Measurements from ENCODE around the gene KRT75. TPM values are rescaled to one million over a fixed set of nuclear protein-coding genes. Genes with fewer than 3 reads are reported as not detected.

Gene KRT75
- total RNA-seq, 1 experiment from 2014 or later: not detected

DNA sequence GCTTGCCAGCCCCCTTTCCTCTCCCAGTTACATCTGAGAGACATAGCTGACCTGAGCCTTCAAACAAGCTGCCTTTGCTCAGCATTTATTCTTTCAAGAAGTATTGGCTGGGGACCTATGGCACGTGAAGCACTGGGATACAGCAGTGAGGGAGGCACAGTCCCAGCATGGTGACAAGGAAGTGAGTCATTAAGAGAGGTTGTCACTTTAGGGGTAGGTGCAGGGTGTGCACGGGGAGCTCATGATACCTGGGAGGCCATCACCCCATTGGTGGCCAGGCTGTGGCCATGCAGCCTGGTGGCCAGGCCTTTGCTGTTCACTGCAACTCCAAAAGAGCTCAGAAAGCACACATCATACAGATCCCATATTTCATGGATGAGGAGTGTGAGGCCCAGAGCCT, 5.7 kb upstream of the KRT75 start:
- H3K4me1 Mint-ChIP-seq: peaks cover 23% of the 10 kb centered on the region
- CTCF ChIA-PET: interaction anchor here (1.9 kb wide), 1 partner anchor 44 kb away, joined by 6 read pairs; no protein-coding TSS in a partner anchor
- no peaks in the 10 kb centered on the region for H3K9me3 Mint-ChIP-seq
- no peak for DNase-seq (ENCODE audit: low spot score)
- TF ChIP-seq ESRRA (CRISPR knock-in tag; IDR thresholded peaks at IDR 0.05; ENCODE audit: borderline replicate concordance): no peak
- no peak for TF ChIP-seq MYBL2 (CRISPR knock-in tag; IDR thresholded peaks at IDR 0.05)
- TF ChIP-seq, protein P1, sequence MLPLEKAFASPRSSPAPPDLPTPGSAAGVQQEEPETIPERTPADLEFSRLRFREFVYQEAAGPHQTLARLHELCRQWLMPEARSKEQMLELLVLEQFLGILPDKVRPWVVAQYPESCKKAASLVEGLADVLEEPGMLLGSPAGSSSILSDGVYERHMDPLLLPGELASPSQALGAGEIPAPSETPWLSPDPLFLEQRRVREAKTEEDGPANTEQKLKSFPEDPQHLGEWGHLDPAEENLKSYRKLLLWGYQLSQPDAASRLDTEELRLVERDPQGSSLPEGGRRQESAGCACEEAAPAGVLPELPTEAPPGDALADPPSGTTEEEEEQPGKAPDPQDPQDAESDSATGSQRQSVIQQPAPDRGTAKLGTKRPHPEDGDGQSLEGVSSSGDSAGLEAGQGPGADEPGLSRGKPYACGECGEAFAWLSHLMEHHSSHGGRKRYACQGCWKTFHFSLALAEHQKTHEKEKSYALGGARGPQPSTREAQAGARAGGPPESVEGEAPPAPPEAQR (CRISPR knock-in tag; IDR thresholded peaks at IDR 0.05): no peak
- TF ChIP-seq SMAD4 (CRISPR knock-in tag; IDR thresholded peaks at IDR 0.05): no peak
- TF ChIP-seq, protein P2, sequence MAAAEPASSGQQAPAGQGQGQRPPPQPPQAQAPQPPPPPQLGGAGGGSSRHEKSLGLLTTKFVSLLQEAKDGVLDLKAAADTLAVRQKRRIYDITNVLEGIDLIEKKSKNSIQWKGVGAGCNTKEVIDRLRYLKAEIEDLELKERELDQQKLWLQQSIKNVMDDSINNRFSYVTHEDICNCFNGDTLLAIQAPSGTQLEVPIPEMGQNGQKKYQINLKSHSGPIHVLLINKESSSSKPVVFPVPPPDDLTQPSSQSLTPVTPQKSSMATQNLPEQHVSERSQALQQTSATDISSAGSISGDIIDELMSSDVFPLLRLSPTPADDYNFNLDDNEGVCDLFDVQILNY (CRISPR knock-in tag; IDR thresholded peaks at IDR 0.05): no peak
- TF ChIP-seq GTF2I (CRISPR knock-in tag; conservative IDR thresholded peaks at IDR 0.05): no peak
- TF ChIP-seq, protein P3, sequence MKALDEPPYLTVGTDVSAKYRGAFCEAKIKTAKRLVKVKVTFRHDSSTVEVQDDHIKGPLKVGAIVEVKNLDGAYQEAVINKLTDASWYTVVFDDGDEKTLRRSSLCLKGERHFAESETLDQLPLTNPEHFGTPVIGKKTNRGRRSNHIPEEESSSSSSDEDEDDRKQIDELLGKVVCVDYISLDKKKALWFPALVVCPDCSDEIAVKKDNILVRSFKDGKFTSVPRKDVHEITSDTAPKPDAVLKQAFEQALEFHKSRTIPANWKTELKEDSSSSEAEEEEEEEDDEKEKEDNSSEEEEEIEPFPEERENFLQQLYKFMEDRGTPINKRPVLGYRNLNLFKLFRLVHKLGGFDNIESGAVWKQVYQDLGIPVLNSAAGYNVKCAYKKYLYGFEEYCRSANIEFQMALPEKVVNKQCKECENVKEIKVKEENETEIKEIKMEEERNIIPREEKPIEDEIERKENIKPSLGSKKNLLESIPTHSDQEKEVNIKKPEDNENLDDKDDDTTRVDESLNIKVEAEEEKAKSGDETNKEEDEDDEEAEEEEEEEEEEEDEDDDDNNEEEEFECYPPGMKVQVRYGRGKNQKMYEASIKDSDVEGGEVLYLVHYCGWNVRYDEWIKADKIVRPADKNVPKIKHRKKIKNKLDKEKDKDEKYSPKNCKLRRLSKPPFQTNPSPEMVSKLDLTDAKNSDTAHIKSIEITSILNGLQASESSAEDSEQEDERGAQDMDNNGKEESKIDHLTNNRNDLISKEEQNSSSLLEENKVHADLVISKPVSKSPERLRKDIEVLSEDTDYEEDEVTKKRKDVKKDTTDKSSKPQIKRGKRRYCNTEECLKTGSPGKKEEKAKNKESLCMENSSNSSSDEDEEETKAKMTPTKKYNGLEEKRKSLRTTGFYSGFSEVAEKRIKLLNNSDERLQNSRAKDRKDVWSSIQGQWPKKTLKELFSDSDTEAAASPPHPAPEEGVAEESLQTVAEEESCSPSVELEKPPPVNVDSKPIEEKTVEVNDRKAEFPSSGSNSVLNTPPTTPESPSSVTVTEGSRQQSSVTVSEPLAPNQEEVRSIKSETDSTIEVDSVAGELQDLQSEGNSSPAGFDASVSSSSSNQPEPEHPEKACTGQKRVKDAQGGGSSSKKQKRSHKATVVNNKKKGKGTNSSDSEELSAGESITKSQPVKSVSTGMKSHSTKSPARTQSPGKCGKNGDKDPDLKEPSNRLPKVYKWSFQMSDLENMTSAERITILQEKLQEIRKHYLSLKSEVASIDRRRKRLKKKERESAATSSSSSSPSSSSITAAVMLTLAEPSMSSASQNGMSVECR (CRISPR knock-in tag; IDR thresholded peaks at IDR 0.05; ENCODE audit: borderline replicate concordance): no peak
- TF ChIP-seq ELF4 (CRISPR knock-in tag; IDR thresholded peaks at IDR 0.05; ENCODE audit: low read depth): no peak
- ATAC-seq: no peak
- no peak overlapping the region for H3K27ac Mint-ChIP-seq
- POLR2A ChIA-PET: no interaction called here
- H3K27me3 Mint-ChIP-seq (ENCODE audit: low read depth): no peaks in the 10 kb centered on the region
- H3K4me3 Mint-ChIP-seq: no peak overlapping the region
- H3K36me3 Mint-ChIP-seq: no peaks in the 10 kb centered on the region

DNA sequence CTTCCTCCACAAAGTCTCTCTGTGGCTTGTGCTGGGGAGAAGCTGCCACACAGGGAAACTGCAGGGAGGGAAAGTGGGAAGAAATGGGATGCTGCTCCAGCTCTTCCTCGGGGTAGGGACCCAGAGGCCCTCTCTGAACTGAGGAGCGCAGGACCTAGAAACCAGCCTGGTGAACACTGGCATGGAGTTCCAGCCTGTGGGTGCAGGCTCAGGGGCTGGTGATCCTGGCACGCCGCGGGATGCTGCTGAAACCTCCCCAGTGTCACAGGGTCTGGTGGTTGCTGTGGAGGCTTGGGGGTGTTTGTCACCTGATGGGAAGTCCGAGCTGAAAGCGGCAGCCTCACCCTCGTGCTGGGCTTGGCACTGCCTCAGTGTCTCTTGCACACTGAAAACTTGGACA, 5.2 kb upstream of the KRT75 start:
- no peak overlapping the region for H3K4me3 Mint-ChIP-seq
- POLR2A ChIA-PET: no interaction called here
- DNase-seq (ENCODE audit: low spot score): no peak
- CTCF ChIA-PET: interaction anchor here (1.9 kb wide), 1 partner anchor 43 kb away, joined by 6 read pairs; no protein-coding TSS in a partner anchor
- peaks cover 27% of the 10 kb centered on the region for H3K4me1 Mint-ChIP-seq
- no peaks in the 10 kb centered on the region for H3K27me3 Mint-ChIP-seq (ENCODE audit: low read depth)
- no peaks in the 10 kb centered on the region for H3K36me3 Mint-ChIP-seq
- H3K27ac Mint-ChIP-seq: no peak overlapping the region
- no peaks in the 10 kb centered on the region for H3K9me3 Mint-ChIP-seq
- no peak for ATAC-seq
- TF ChIP-seq, protein P3 (CRISPR knock-in tag; IDR thresholded peaks at IDR 0.05; ENCODE audit: borderline replicate concordance): no peak
- TF ChIP-seq, protein P4, sequence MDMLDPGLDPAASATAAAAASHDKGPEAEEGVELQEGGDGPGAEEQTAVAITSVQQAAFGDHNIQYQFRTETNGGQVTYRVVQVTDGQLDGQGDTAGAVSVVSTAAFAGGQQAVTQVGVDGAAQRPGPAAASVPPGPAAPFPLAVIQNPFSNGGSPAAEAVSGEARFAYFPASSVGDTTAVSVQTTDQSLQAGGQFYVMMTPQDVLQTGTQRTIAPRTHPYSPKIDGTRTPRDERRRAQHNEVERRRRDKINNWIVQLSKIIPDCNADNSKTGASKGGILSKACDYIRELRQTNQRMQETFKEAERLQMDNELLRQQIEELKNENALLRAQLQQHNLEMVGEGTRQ (CRISPR knock-in tag; IDR thresholded peaks at IDR 0.05): no peak
- TF ChIP-seq, protein P5, sequence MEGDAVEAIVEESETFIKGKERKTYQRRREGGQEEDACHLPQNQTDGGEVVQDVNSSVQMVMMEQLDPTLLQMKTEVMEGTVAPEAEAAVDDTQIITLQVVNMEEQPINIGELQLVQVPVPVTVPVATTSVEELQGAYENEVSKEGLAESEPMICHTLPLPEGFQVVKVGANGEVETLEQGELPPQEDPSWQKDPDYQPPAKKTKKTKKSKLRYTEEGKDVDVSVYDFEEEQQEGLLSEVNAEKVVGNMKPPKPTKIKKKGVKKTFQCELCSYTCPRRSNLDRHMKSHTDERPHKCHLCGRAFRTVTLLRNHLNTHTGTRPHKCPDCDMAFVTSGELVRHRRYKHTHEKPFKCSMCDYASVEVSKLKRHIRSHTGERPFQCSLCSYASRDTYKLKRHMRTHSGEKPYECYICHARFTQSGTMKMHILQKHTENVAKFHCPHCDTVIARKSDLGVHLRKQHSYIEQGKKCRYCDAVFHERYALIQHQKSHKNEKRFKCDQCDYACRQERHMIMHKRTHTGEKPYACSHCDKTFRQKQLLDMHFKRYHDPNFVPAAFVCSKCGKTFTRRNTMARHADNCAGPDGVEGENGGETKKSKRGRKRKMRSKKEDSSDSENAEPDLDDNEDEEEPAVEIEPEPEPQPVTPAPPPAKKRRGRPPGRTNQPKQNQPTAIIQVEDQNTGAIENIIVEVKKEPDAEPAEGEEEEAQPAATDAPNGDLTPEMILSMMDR (IDR thresholded peaks at IDR 0.05): no peak
- TF ChIP-seq JUN (CRISPR knock-in tag; IDR thresholded peaks at IDR 0.05) (no peak), NFATC4 (CRISPR knock-in tag; IDR thresholded peaks at IDR 0.05) (no peak), RELA (CRISPR knock-in tag; IDR thresholded peaks at IDR 0.05; ENCODE audit: borderline replicate concordance) (no peak), ZNF416 (CRISPR knock-in tag; IDR thresholded peaks at IDR 0.05) (no peak)
- TF ChIP-seq, protein P6, sequence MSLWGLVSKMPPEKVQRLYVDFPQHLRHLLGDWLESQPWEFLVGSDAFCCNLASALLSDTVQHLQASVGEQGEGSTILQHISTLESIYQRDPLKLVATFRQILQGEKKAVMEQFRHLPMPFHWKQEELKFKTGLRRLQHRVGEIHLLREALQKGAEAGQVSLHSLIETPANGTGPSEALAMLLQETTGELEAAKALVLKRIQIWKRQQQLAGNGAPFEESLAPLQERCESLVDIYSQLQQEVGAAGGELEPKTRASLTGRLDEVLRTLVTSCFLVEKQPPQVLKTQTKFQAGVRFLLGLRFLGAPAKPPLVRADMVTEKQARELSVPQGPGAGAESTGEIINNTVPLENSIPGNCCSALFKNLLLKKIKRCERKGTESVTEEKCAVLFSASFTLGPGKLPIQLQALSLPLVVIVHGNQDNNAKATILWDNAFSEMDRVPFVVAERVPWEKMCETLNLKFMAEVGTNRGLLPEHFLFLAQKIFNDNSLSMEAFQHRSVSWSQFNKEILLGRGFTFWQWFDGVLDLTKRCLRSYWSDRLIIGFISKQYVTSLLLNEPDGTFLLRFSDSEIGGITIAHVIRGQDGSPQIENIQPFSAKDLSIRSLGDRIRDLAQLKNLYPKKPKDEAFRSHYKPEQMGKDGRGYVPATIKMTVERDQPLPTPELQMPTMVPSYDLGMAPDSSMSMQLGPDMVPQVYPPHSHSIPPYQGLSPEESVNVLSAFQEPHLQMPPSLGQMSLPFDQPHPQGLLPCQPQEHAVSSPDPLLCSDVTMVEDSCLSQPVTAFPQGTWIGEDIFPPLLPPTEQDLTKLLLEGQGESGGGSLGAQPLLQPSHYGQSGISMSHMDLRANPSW (CRISPR knock-in tag; conservative IDR thresholded peaks at IDR 0.05; ENCODE audit: low read depth): no peak
- TF ChIP-seq, protein P7, sequence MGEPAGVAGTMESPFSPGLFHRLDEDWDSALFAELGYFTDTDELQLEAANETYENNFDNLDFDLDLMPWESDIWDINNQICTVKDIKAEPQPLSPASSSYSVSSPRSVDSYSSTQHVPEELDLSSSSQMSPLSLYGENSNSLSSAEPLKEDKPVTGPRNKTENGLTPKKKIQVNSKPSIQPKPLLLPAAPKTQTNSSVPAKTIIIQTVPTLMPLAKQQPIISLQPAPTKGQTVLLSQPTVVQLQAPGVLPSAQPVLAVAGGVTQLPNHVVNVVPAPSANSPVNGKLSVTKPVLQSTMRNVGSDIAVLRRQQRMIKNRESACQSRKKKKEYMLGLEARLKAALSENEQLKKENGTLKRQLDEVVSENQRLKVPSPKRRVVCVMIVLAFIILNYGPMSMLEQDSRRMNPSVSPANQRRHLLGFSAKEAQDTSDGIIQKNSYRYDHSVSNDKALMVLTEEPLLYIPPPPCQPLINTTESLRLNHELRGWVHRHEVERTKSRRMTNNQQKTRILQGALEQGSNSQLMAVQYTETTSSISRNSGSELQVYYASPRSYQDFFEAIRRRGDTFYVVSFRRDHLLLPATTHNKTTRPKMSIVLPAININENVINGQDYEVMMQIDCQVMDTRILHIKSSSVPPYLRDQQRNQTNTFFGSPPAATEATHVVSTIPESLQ (CRISPR knock-in tag; IDR thresholded peaks at IDR 0.05): no peak
